Tibial nerve (tissue), 3 donors: ENCODE measurements around the gene SDCCAG8.

ENCODE experiments used
- CTCF ChIP-seq, 5 experiments: fragments of 200-600 bp in 3 of 5; fragments of 450-650 bp in 2 of 5; sonication (generic) in 3 of 5; IDR thresholded peaks; one replicate each; pipeline ENCODE4 v1.5.1; 2016 to 2019; ENCODE audit warnings: antibody characterized with exemption in 5 of 5, mild to moderate bottlenecking in 3 of 5, moderate library complexity in 2 of 5
- POLR2A ChIP-seq, 2 donors: fragments of 450-650 bp; IDR thresholded peaks; one replicate each; pipeline ENCODE4 v1.6.1; 2017; ENCODE audit warnings: antibody characterized with exemption in 2 of 2, mild to moderate bottlenecking in 2 of 2, moderate library complexity in 2 of 2

DNA sequence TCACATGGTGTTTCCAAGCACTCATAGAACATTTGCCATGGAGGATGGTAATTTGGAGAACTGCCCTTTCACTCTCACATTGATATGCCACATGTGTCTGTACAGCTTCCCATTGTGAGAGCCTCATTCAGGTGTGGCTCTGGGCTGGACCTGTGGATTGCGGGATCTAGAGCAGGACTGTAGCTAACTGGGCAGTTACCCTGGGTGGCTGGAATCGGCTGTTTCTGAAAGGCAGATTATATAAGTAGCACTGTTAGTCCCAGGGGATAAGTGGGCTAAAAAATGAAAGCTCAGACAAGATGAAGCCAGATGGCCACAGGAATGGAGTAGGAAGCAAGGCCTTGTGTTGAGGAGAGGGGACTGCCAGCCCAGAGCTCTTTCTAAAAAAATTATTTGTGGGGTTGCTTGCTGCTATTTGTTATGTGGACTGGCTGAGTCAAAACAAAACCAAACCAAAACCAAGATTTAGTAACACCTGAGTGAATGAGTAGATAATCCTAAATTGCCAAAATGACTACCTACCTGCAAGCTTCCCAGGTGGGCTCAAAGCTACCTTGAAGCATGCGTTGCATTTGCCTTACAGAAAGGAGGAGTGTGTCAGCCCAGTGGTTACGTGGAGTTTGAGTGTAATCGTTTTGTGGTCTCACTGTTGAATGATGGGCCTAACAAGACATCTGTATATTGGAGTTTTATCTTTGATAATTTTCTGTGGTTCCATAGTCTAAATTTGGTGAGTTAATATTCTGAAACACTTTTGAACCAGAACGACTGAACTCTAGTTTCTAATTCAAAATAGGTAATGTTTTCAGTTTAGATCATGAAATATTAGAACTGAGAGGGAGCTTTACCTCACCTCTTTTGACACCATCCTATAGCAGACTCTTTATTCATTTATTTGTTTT lies 58.0 kb downstream of the SDCCAG8 start:
- TF ChIP-seq CTCF (IDR thresholded peaks at IDR 0.05) (no peak), POLR2A (IDR thresholded peaks at IDR 0.05) (no peak)
